ENCODE results near the gene VAMP3.

VAMP3 gene

GRCh38 chr1:7810395-7810794 is 39.3 kb downstream of the VAMP3 start:
- H3K27me3 Mint-ChIP-seq: peaks cover 0 to 6% of the 10 kb centered on the region in 2 donors
- peaks cover 17 to 18% of the 10 kb centered on the region in 2 donors for H3K36me3 Mint-ChIP-seq
- H3K4me3 Mint-ChIP-seq: no peak overlapping the region
- DNase-seq (no peak), ATAC-seq (replicated peaks) (no peak)
- H3K9me3 Mint-ChIP-seq: peaks cover 14 to 19% of the 10 kb centered on the region in 2 donors
- no peaks in the 10 kb centered on the region for H3K4me1 Mint-ChIP-seq
- H3K27ac Mint-ChIP-seq: no peak overlapping the region

GRCh38 chr1:7811476-7811875 is 40.4 kb downstream of the VAMP3 start:
- DNase-seq (no peak), ATAC-seq (replicated peaks) (no peak)
- H3K27me3 Mint-ChIP-seq: peaks cover 0 to 6% of the 10 kb centered on the region in 2 donors
- H3K4me1 Mint-ChIP-seq: no peaks in the 10 kb centered on the region
- H3K36me3 Mint-ChIP-seq: peaks cover 17 to 18% of the 10 kb centered on the region in 2 donors
- no peak overlapping the region for H3K27ac Mint-ChIP-seq
- peaks cover 14 to 19% of the 10 kb centered on the region in 2 donors for H3K9me3 Mint-ChIP-seq
- H3K4me3 Mint-ChIP-seq: no peak overlapping the region

DNA sequence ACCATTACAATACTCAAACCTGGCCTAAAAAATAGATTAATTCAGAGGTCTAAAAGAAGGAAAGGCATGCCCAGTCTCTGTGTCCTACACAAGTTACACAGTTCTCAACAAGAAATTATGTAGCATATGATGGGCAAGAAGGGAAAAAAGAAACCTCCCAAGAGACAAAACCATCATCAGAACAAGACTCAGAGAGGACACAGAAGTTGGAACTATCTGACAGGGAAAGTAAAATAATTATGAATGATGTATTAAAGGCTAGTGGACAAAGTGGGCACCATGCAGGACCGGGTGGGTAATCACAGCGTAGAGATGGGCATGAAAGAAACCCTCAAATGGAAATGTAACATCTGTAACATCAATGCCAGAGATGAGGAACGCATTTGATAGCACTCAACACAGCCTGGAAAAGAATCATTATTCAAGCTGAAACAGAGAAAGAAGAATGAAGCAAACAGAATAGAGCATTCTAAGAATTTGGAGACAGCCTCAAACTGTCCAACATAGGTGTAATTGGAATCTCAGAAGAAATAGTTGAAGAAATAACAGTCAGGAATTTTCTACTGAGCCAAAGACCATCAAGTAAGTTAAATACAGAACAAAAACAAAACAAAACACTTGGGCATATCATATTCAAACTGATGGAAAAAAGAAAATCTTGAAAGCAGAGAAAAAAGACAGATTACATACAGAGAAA is 42.7 kb downstream of the VAMP3 start:
- H3K27me3 Mint-ChIP-seq: peaks cover 0 to 6% of the 10 kb centered on the region in 2 donors
- peaks cover 15 to 18% of the 10 kb centered on the region in 2 donors for H3K36me3 Mint-ChIP-seq
- no peak for DNase-seq
- ATAC-seq (replicated peaks): no peak
- H3K4me3 Mint-ChIP-seq: no peak overlapping the region
- H3K9me3 Mint-ChIP-seq: peaks cover 14 to 19% of the 10 kb centered on the region in 2 donors
- H3K4me1 Mint-ChIP-seq: no peaks in the 10 kb centered on the region
- no peak overlapping the region for H3K27ac Mint-ChIP-seq

GRCh38 chr1:7821282-7821681 is 50.2 kb downstream of the VAMP3 start:
- no peak for ATAC-seq (replicated peaks)
- DNase-seq: no peak
- Mint-ChIP-seq H3K4me3 (no peak overlapping the region), H3K36me3 (no peaks in the 10 kb centered on the region), H3K9me3 (no peaks in the 10 kb centered on the region), H3K4me1 (no peaks in the 10 kb centered on the region), H3K27me3 (no peaks in the 10 kb centered on the region), H3K27ac (no peak overlapping the region)

DNA sequence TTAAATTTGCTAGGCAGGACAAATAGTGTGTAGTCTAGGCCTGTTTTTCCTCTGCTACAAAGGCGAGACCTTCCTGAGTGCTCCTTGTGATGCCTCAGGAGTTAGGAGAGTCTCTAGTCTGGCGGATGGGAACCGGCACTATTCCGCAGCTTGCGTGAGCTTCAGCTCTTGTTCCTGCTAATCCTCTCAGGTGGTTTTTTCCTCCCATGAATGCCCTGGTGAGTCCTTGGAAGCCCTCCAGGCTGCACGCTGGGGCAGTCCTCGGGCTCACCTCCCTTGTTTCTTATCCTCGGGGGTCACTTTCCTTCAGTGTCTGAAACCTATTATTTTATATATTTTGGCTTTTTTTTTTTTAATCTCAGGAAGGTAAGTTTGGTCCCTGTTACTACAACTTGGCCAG is 53.6 kb downstream of the VAMP3 start:
- Mint-ChIP-seq H3K4me1 (peaks cover 1 to 7% of the 10 kb centered on the region in 2 donors), H3K36me3 (peaks cover 5 to 7% of the 10 kb centered on the region in 2 donors), H3K27ac (no peak overlapping the region), H3K9me3 (no peaks in the 10 kb centered on the region), H3K4me3 (no peak overlapping the region), H3K27me3 (no peaks in the 10 kb centered on the region)
- ATAC-seq (replicated peaks) (no peak), DNase-seq (no peak)

- Mint-ChIP-seq H3K4me1 (peaks cover 10 to 24% of the 10 kb centered on the region in 2 donors), H3K9me3 (no peaks in the 10 kb centered on the region), H3K27me3 (no peaks in the 10 kb centered on the region), H3K36me3 (peaks cover 9 to 14% of the 10 kb centered on the region in 2 donors), H3K4me3 (peak overlapping the region in 1 of 2 donors; percentile 87), H3K27ac (no peak overlapping the region)
- DNase-seq (no peak), ATAC-seq (replicated peaks) (no peak)
These were observed 55.3 kb downstream of the VAMP3 start for GRCh38 chr1:7826363-7826762.

DNA sequence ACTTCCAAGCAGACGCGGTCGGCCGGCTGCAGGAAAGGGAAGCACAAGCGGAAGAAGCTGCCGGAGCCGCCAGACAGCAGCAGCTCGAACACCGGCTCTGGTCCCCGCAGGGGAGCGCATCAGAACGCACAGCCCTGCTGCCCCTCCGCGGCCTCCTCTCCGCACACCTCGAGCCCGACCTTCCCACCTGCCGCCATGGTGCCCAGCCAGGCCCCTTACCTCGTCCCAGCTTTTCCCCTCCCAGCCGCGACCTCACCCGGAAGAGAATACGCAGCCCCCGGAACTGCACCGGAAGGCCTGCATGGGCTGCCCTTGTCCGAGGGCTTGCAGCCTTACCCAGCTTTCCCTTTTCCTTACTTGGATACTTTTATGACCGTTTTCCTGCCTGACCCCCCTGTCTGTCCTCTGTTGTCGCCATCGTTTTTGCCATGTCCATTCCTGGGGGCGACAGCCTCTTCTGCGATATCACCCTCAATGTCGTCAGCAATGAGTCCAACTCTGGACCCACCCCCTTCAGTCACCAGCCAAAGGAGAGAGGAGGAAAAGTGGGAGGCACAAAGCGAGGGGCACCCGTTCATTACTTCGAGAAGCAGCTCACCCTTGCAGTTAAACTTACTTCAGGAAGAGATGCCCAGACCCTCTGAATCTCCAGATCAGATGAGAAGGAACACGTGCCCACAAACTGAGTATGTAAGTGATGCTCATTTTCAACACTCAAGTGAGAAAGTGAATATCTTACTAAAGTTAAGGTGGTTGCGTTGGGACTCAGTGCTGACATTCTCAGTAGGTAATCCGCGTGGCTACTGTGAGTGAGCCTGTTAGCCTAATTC is 56.2 kb downstream of the VAMP3 start:
- Mint-ChIP-seq H3K4me1 (peaks cover 15 to 33% of the 10 kb centered on the region in 2 donors), H3K9me3 (no peaks in the 10 kb centered on the region), H3K4me3 (peak overlapping the region; percentile 42 to 87)

More for the DNA sequence above, 56.2 kb downstream of the VAMP3 start:
- peaks cover 9 to 14% of the 10 kb centered on the region in 2 donors for H3K36me3 Mint-ChIP-seq
- H3K27me3 Mint-ChIP-seq: no peaks in the 10 kb centered on the region
- no peak for DNase-seq
- no peak overlapping the region for H3K27ac Mint-ChIP-seq
- ATAC-seq (replicated peaks): peak in 1 of 2 donors; percentile 65
